ENCODE data around the gene SVEP1.

Gene SVEP1

DNA sequence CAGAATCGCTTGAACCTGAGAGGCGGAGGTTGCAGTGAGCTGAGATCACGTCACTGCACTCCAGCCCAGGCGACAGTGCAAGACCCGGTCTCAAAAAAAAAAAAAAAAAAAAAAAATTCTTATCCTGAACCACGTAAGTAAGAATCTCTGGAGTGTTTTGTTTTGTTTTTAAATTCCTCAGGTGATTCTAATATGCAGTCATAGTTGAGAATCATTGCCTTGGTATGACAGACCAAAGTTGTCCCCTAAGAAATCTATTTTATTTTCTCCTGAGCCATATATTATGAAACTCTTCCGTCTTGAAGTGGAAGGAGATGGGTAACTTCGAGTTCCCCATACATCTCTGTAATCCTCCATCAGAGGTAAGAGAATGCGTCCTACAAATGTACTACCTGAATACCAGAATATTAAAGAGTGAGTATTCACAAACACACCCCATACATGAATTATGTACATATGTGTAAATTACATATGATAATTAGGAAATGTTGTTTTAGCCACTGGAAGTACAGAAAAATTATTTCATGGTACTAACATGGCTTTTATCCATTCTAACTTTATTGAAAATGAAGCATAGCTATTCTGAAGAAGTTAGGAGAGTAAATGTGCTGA lies 26.7 kb upstream of the SVEP1 start:
- Histone ChIP-seq H3K9ac (ENCODE audit: insufficient read length) (no peak overlapping the region), H3K9me3 (ENCODE audit: low read depth, low read length) (no peaks in the 10 kb centered on the region), H3K36me3 (ENCODE audit: insufficient read depth, low read length) (no peaks in the 10 kb centered on the region), H3K27ac (no peak overlapping the region), H3K4me3 (no peak overlapping the region)
- no peak for DNase-seq (ENCODE audit: low read depth, low spot score)
- TF ChIP-seq FOXP2 (optimal IDR thresholded peaks at IDR 0.05; ENCODE audit: control extremely low read depth, extremely low read length, insufficient read depth) (no peak), POLR2AphosphoS5 (IDR thresholded peaks at IDR 0.05; ENCODE audit: borderline replicate concordance, low read depth, low read length) (no peak), EZH2 (IDR thresholded peaks at IDR 0.05) (no peak)

DNA sequence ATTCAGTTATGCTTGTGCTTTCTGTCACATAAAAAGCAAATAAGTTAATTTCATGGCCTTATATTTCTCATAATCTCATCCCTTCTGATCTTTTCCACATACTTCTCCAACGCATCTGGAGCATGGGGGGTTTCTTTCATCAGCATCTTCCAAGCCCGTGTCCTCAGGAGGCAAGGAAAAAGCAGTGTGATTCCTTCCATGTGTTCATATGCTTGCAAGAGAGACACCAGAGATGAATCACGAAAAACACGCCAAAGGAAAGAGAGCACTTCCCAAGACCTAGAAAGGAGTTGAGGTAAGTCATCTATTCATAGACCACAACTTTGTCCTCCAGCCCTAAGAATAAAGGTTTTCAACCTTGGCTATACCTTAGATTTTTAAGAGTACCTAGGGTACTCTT lies 26.0 kb upstream of the SVEP1 start:
- DNase-seq (ENCODE audit: low read depth, low spot score) = no peak
- no peak overlapping the region for H3K4me3 ChIP-seq
- TF ChIP-seq EZH2 (IDR thresholded peaks at IDR 0.05) (no peak), POLR2AphosphoS5 (IDR thresholded peaks at IDR 0.05; ENCODE audit: borderline replicate concordance, low read depth, low read length) (no peak), FOXP2 (optimal IDR thresholded peaks at IDR 0.05; ENCODE audit: control extremely low read depth, extremely low read length, insufficient read depth) (no peak)
- H3K9me3 ChIP-seq (ENCODE audit: low read depth, low read length) = no peaks in the 10 kb centered on the region
- H3K9ac ChIP-seq (ENCODE audit: insufficient read length) = no peak overlapping the region
- H3K27ac ChIP-seq = no peak overlapping the region
- H3K36me3 ChIP-seq (ENCODE audit: insufficient read depth, low read length) = no peaks in the 10 kb centered on the region

DNA sequence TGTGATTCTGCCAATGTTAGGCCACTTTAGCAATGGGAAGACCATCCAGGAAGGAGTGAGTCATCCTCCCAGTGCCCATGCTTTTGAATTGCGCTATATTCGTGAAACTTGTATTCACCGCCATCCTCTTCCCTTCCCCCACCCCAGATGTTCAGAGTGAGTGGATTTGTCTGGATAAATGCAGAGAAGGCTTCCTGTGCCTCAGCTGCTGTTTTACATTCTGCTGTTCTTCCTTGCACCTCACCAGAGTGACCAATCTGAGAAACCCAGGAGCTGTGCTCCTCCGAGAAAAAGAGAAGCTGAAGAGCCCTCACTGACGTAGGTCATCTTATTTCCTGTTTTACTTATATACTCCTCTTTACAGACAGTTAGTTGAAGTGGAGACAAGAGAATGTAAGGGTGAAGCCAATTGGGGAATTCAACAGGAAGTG lies 24.6 kb upstream of the SVEP1 start:
- Histone ChIP-seq H3K27ac (no peak overlapping the region), H3K9me3 (ENCODE audit: low read depth, low read length) (no peaks in the 10 kb centered on the region), H3K36me3 (ENCODE audit: insufficient read depth, low read length) (no peaks in the 10 kb centered on the region), H3K9ac (ENCODE audit: insufficient read length) (no peak overlapping the region), H3K4me3 (no peak overlapping the region)
- DNase-seq (ENCODE audit: low read depth, low spot score) = no peak
- TF ChIP-seq EZH2 (IDR thresholded peaks at IDR 0.05) = no peak
- no peak for TF ChIP-seq POLR2AphosphoS5 (IDR thresholded peaks at IDR 0.05; ENCODE audit: borderline replicate concordance, low read depth, low read length)
- no peak for TF ChIP-seq FOXP2 (optimal IDR thresholded peaks at IDR 0.05; ENCODE audit: control extremely low read depth, extremely low read length, insufficient read depth)

DNA sequence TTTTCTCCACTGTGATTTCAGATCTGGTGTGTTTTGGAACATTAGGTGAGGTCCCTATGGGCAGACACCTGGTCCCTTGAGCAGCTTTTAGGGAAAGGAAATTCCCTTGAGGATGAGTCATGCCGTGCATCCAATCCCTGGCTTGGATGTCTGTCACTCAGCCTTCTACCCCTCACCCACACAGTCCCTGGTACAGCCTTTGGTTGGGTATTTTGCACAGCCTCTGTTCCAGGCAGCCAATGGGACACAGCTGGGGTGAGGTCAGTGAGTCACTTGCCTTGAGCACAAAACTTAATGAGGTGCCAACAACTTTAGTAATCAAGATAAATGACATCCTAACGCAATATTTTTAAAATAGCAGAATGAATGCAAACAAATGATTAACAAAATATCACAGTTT lies 22.7 kb upstream of the SVEP1 start:
- TF ChIP-seq POLR2AphosphoS5 (IDR thresholded peaks at IDR 0.05; ENCODE audit: borderline replicate concordance, low read depth, low read length) (no peak), EZH2 (IDR thresholded peaks at IDR 0.05) (no peak), FOXP2 (optimal IDR thresholded peaks at IDR 0.05; ENCODE audit: control extremely low read depth, extremely low read length, insufficient read depth) (no peak)
- DNase-seq (ENCODE audit: low read depth, low spot score) = no peak
- no peak overlapping the region for H3K4me3 ChIP-seq
- no peak overlapping the region for H3K9ac ChIP-seq (ENCODE audit: insufficient read length)
- no peak overlapping the region for H3K27ac ChIP-seq
- no peaks in the 10 kb centered on the region for H3K36me3 ChIP-seq (ENCODE audit: insufficient read depth, low read length)
- H3K9me3 ChIP-seq (ENCODE audit: low read depth, low read length) = no peaks in the 10 kb centered on the region

DNA sequence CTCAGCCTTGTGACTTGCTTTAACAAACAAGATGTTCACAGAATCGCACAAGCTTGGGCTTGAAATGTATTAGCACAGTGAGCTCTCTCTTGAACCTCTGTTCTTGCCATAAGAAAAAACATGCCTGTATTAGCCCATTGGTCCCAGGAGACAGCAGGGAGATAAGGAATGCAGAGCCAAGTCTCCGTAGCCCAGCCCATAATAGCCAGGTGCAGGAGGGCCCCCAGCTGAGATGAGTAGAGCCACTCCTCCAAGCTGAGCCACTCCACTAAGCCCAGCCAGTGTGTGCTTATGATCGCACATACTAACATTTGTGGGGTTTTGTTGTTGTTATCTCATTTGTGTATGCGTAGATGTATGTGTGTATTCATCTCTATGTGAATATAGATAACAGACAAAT lies 21.6 kb upstream of the SVEP1 start:
- H3K4me3 ChIP-seq = no peak overlapping the region
- H3K9me3 ChIP-seq (ENCODE audit: low read depth, low read length) = no peaks in the 10 kb centered on the region
- no peak for DNase-seq (ENCODE audit: low read depth, low spot score)
- H3K27ac ChIP-seq = no peak overlapping the region
- TF ChIP-seq FOXP2 (optimal IDR thresholded peaks at IDR 0.05; ENCODE audit: control extremely low read depth, extremely low read length, insufficient read depth) (no peak), EZH2 (IDR thresholded peaks at IDR 0.05) (no peak), POLR2AphosphoS5 (IDR thresholded peaks at IDR 0.05; ENCODE audit: borderline replicate concordance, low read depth, low read length) (no peak)
- H3K36me3 ChIP-seq (ENCODE audit: insufficient read depth, low read length) = no peaks in the 10 kb centered on the region
- no peak overlapping the region for H3K9ac ChIP-seq (ENCODE audit: insufficient read length)

DNA sequence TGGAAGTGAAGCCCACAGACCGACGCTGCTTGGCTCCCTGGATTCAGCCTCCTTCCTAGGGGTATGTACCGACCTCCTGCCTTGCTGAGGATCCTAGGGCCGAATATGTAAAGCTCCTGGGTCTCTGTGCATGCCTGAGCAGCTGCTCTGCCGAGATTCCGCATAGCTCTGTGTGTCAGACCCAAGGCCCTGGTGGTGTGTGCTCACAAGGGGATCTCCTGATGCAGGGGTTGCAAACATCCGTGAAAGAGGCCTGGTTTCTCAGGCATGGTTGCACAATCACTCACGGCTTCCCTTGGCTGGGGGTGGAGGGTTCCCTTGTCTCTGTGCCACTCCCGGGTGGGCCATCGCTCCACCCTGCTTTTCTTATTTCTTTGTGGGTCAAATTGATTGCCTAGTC lies 19.9 kb upstream of the SVEP1 start:
- TF ChIP-seq FOXP2 (optimal IDR thresholded peaks at IDR 0.05; ENCODE audit: control extremely low read depth, extremely low read length, insufficient read depth) (no peak), EZH2 (IDR thresholded peaks at IDR 0.05) (no peak), POLR2AphosphoS5 (IDR thresholded peaks at IDR 0.05; ENCODE audit: borderline replicate concordance, low read depth, low read length) (no peak)
- Histone ChIP-seq H3K9me3 (ENCODE audit: low read depth, low read length) (no peaks in the 10 kb centered on the region), H3K27ac (peak overlapping the region; percentile 81), H3K4me3 (peak overlapping the region; percentile 42; the same call in 1 of the 2 replicates), H3K36me3 (ENCODE audit: insufficient read depth, low read length) (no peaks in the 10 kb centered on the region), H3K9ac (ENCODE audit: insufficient read length) (no peak overlapping the region)
- no peak for DNase-seq (ENCODE audit: low read depth, low spot score)

DNA sequence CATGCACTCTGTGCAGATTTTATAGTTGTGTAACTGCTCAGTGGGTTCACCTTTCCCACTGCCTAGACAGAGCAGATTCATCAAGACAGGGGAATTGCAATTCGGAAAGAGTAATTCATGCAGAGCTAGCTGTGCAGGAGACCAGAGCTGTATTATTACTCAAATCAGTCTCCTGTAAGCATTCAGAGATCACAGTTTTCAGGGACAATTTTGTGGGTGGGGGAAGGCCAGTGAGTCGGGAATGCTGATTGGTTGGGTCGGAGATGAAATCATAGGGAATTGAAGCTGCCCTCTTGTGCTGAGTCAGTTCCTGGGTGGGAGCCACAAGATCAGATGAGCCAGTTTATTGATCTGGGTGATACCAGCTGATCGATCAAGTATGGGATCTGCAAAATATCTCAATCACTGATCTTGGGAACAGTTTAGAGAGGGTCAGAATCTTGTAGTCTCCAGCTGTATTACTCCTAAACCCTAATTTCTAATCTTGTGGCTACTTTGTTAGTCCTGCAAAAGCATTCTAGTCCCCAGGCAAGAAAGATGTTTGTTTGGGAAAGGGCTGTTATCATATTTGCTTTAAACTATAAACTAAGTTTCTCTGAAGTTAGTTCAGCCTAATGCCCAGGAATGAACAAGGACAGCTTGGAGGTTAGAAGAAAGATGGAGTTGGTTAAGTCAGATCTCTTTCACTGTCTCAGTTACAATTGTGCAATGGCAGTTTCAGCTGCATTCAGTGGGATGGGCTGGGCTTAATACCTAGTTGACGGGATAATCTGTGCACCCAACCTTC lies 12.7 kb upstream of the SVEP1 start:
- Histone ChIP-seq H3K27ac (peak overlapping the region; percentile 62; the same call in 1 of the 2 replicates), H3K9ac (ENCODE audit: insufficient read length) (no peak overlapping the region), H3K4me3 (peak overlapping the region; percentile 40), H3K9me3 (ENCODE audit: low read depth, low read length) (0 out of 2 replicates have a peak, but pooled peaks cover 2% of the 10 kb centered on the region), H3K36me3 (ENCODE audit: insufficient read depth, low read length) (no peaks in the 10 kb centered on the region)
- DNase-seq (ENCODE audit: low read depth, low spot score) = no peak
- TF ChIP-seq POLR2AphosphoS5 (IDR thresholded peaks at IDR 0.05; ENCODE audit: borderline replicate concordance, low read depth, low read length) = no peak
- TF ChIP-seq FOXP2 (optimal IDR thresholded peaks at IDR 0.05; ENCODE audit: control extremely low read depth, extremely low read length, insufficient read depth) = no peak

DNA sequence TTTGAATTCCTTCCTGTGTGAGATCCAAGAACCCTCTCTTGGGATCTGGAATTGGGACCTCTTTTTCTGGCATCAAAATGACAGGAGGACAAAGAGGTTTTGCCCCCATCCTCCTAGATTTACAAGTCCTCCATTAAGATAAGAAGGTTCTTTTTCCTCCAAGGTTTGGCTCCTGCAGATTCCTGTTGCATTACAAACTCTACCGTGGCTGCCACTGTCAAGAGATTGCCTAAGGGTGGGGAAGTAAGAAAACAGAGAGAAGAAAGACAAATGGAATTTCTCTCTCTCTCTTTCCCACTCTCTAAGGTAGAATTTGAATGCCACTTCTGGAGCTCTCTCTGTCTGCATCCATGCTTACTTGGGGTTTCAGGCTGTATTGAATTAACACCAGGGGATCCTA lies 12.0 kb upstream of the SVEP1 start:
- no peak for TF ChIP-seq POLR2AphosphoS5 (IDR thresholded peaks at IDR 0.05; ENCODE audit: borderline replicate concordance, low read depth, low read length)
- no peak for TF ChIP-seq EZH2 (IDR thresholded peaks at IDR 0.05)
- TF ChIP-seq FOXP2 (optimal IDR thresholded peaks at IDR 0.05; ENCODE audit: control extremely low read depth, extremely low read length, insufficient read depth) = no peak

More for the DNA sequence above, 12.0 kb upstream of the SVEP1 start:
- peak overlapping the region; percentile 40 for H3K4me3 ChIP-seq
- no peaks in the 10 kb centered on the region for H3K36me3 ChIP-seq (ENCODE audit: insufficient read depth, low read length)
- no peak for DNase-seq (ENCODE audit: low read depth, low spot score)
- 0 out of 2 replicates have a peak, but pooled peaks cover 2% of the 10 kb centered on the region for H3K9me3 ChIP-seq (ENCODE audit: low read depth, low read length)
- H3K27ac ChIP-seq = peak overlapping the region; percentile 62; the same call in 1 of the 2 replicates
- H3K9ac ChIP-seq (ENCODE audit: insufficient read length) = no peak overlapping the region
